RWPE2 (cell line): ENCODE results near the gene MAN1C1.
A peak's percentile ranks its signal among the peaks of the same experiment; 100 is the strongest.

Experiments used
- ATAC-seq: fragments of 200-7000 bp; cut with Tn5 transposase; 3 replicates; pipeline ENCODE4 v1.9.1; 2021; ENCODE audit warnings: low read depth
- DNase-seq: peaks from one replicate; pipeline ENCODE4 v3.0.0-alpha.2; 2020; ENCODE audit warnings: low spot score
- H3K27ac ChIP-seq: fragments of 450-650 bp; 2 replicates; pipeline ENCODE4 v1.5.1; 2017; ENCODE audit warnings: mild to moderate bottlenecking; ENCODE audit not compliant: poor library complexity, severe bottlenecking
- H3K27me3 ChIP-seq: fragments of 250-450 bp; sonication (Bioruptor Pico); 2 replicates; pipeline ENCODE4 v1.5.1; 2021; ENCODE audit warnings: mild to moderate bottlenecking, moderate library complexity; ENCODE audit not compliant: insufficient read depth, poor library complexity, severe bottlenecking
- H3K36me3 ChIP-seq: fragments of 250-450 bp; sonication (Bioruptor Pico); 2 replicates; pipeline ENCODE4 v1.5.1; 2020; ENCODE audit warnings: low read depth, mild to moderate bottlenecking, moderate library complexity
- H3K4me1 ChIP-seq: fragments of 250-450 bp; sonication (Bioruptor Pico); 2 replicates; pipeline ENCODE4 v1.5.1; 2021; ENCODE audit warnings: mild to moderate bottlenecking, moderate library complexity; ENCODE audit not compliant: insufficient read depth, poor library complexity, severe bottlenecking
- H3K4me3 ChIP-seq: fragments of 250-450 bp; sonication (Bioruptor Pico); 2 replicates; pipeline ENCODE4 v1.5.1; 2021; ENCODE audit warnings: mild to moderate bottlenecking, moderate library complexity; ENCODE audit not compliant: severe bottlenecking
- H3K9me3 ChIP-seq: fragments of 250-450 bp; sonication (Bioruptor Pico); 2 replicates; pipeline ENCODE4 v1.5.1; 2021; ENCODE audit warnings: mild to moderate bottlenecking, moderate library complexity; ENCODE audit not compliant: severe bottlenecking
- CTCF ChIP-seq: fragments of 450-650 bp; IDR thresholded peaks from one replicate; pipeline ENCODE4 v1.5.1; 2017; ENCODE audit warnings: mild to moderate bottlenecking, moderate library complexity; ENCODE audit not compliant: poor library complexity, severe bottlenecking

MAN1C1 gene

GRCh38 chr1:25706146-25707089 is 89.8 kb downstream of the MAN1C1 start:
- Histone ChIP-seq H3K9me3 (no peaks in the 10 kb centered on the region), H3K4me1 (peaks cover 10% of the 10 kb centered on the region), H3K27me3 (no peaks in the 10 kb centered on the region), H3K4me3 (no peak overlapping the region), H3K36me3 (no peaks in the 10 kb centered on the region), H3K27ac (no peak overlapping the region)
- ATAC-seq, result no peak
- TF ChIP-seq CTCF, result no peak
- DNase-seq, result no peak

- peak; percentile 19; the same call in 1 of the 3 replicates for ATAC-seq
- H3K4me3 ChIP-seq, result no peak overlapping the region
- no peak for DNase-seq
Observed at GRCh38 chr1:25707280-25708016, 90.9 kb downstream of the MAN1C1 start.

GRCh38 chr1:25710583-25711347 is 94.2 kb downstream of the MAN1C1 start:
- Histone ChIP-seq H3K4me3 (no peak overlapping the region), H3K4me1 (peaks cover 10% of the 10 kb centered on the region), H3K27me3 (no peaks in the 10 kb centered on the region), H3K27ac (no peak overlapping the region), H3K9me3 (no peaks in the 10 kb centered on the region), H3K36me3 (no peaks in the 10 kb centered on the region)
- DNase-seq (no peak), ATAC-seq (no peak)
- no peak for TF ChIP-seq CTCF

More at GRCh38 chr1:25707280-25708016, 90.9 kb downstream of the MAN1C1 start:
- Histone ChIP-seq H3K27me3 (no peaks in the 10 kb centered on the region), H3K9me3 (no peaks in the 10 kb centered on the region), H3K36me3 (no peaks in the 10 kb centered on the region), H3K27ac (peak overlapping the region; percentile 22), H3K4me1 (peaks cover 10% of the 10 kb centered on the region)
- no peak for TF ChIP-seq CTCF

GRCh38 chr1:25711555-25712298 is 95.1 kb downstream of the MAN1C1 start:
- DNase-seq (no peak), ATAC-seq (0 out of 3 replicates have a peak, but pooled peaks have one; percentile 24)
- Histone ChIP-seq H3K4me3 (no peak overlapping the region), H3K27me3 (no peaks in the 10 kb centered on the region), H3K9me3 (no peaks in the 10 kb centered on the region), H3K27ac (no peak overlapping the region), H3K36me3 (no peaks in the 10 kb centered on the region), H3K4me1 (peaks cover 10% of the 10 kb centered on the region)
- TF ChIP-seq CTCF, result no peak
